Eye (tissue), 1 donor: ENCODE measurements around the gene CNR1.

Experiments
- DNase-seq: peaks from one replicate; pipeline ENCODE4 v3.0.0-alpha.2; 2015

Gene CNR1

GRCh38 chr6:88143421-88144157 lies 22.6 kb downstream of the CNR1 start:
- DNase-seq, result no peak

- DNase-seq, result no peak
These were observed 23.9 kb downstream of the CNR1 start for GRCh38 chr6:88142297-88142668.

GRCh38 chr6:88141561-88142296 lies 24.4 kb downstream of the CNR1 start:
- no peak for DNase-seq

- no peak for DNase-seq
These were observed 28.2 kb downstream of the CNR1 start for GRCh38 chr6:88137915-88138314.

- no peak for DNase-seq
These were observed 30.5 kb downstream of the CNR1 start for GRCh38 chr6:88135578-88136114.

GRCh38 chr6:88134575-88134974 lies 31.6 kb downstream of the CNR1 start:
- no peak for DNase-seq

- no peak for DNase-seq
These were observed 32.4 kb downstream of the CNR1 start for GRCh38 chr6:88133718-88134117.

- no peak for DNase-seq
These were observed 41.1 kb downstream of the CNR1 start for GRCh38 chr6:88124925-88125557.

GRCh38 chr6:88120635-88121034 lies 45.5 kb downstream of the CNR1 start:
- no peak for DNase-seq

GRCh38 chr6:88119769-88120168 lies 46.4 kb downstream of the CNR1 start:
- DNase-seq, result peak; percentile 62

GRCh38 chr6:88116276-88116675 lies 49.9 kb downstream of the CNR1 start:
- DNase-seq, result no peak

GRCh38 chr6:88115307-88115706 lies 50.8 kb downstream of the CNR1 start:
- DNase-seq, result no peak

- no peak for DNase-seq
These were observed 51.3 kb downstream of the CNR1 start for GRCh38 chr6:88114838-88115237.

GRCh38 chr6:88111991-88112390 lies 54.2 kb downstream of the CNR1 start:
- no peak for DNase-seq

- DNase-seq, result no peak
These were observed 58.9 kb downstream of the CNR1 start for GRCh38 chr6:88107241-88107640.

GRCh38 chr6:88105741-88106340 lies 60.3 kb downstream of the CNR1 start:
- DNase-seq, result no peak
